Astrocyte (in vitro differentiated cells and primary cell): Measurements from ENCODE around the gene CTNNA2. TPM values are rescaled to one million over a fixed set of nuclear protein-coding genes. Genes with fewer than 3 reads are reported as not detected.

ENCODE experiments used
- DNase-seq: peaks from one replicate; pipeline ENCODE4 v3.0.0-alpha.2; 2010; ENCODE audit warnings: low read depth
- FAIRE-seq: peaks from 2 replicates; lab custom pipeline; 2011; peaks lifted over from hg19 to GRCh38; lab: Jason Lieb, UNC
- H2AFZ ChIP-seq: 2 replicates; pipeline ENCODE4 v1.6.0; 2012; ENCODE audit warnings: low read depth, low read length, inconsistent platforms
- H3K27ac ChIP-seq: 2 replicates; pipeline ENCODE4 v1.5.1; 2011; ENCODE audit warnings: low read depth, low read length, inconsistent platforms
- H3K27me3 ChIP-seq: 2 replicates; pipeline ENCODE4 v1.6.0; 2011; ENCODE audit warnings: low read length, inconsistent platforms; ENCODE audit not compliant: insufficient read depth
- H3K36me3 ChIP-seq: 2 replicates; pipeline ENCODE4 v1.5.1; 2011; ENCODE audit warnings: low read length, inconsistent platforms; ENCODE audit not compliant: insufficient read depth
- H3K4me1 ChIP-seq: 2 replicates; pipeline ENCODE4 v1.5.1; 2011; ENCODE audit warnings: low read length, inconsistent platforms; ENCODE audit not compliant: insufficient read depth
- H3K4me2 ChIP-seq: 2 replicates; pipeline ENCODE4 v1.6.0; 2012; ENCODE audit warnings: low read length, inconsistent platforms
- H3K4me3 ChIP-seq: 2 replicates; pipeline ENCODE4 v1.5.1; 2011; ENCODE audit warnings: low read depth, mild to moderate bottlenecking, low read length, inconsistent platforms; ENCODE audit not compliant: insufficient read depth
- H3K79me2 ChIP-seq: 2 replicates; pipeline ENCODE4 v1.6.0; 2012; ENCODE audit warnings: mild to moderate bottlenecking, low read length, inconsistent platforms; ENCODE audit not compliant: insufficient read depth
- H3K9ac ChIP-seq: 2 replicates; pipeline ENCODE4 v1.6.0; 2012; ENCODE audit warnings: mild to moderate bottlenecking, low read length, inconsistent platforms
- H3K9me3 ChIP-seq: 2 replicates; pipeline ENCODE4 v1.5.1; 2012; ENCODE audit warnings: low read depth, mild to moderate bottlenecking, low read length, inconsistent platforms; ENCODE audit not compliant: insufficient read depth
- H4K20me1 ChIP-seq: 2 replicates; pipeline ENCODE4 v1.6.0; 2012; ENCODE audit warnings: low read length, inconsistent platforms; ENCODE audit not compliant: insufficient read depth
- H3K27ac Mint-ChIP-seq: one replicate; pipeline ENCODE4 v1.8.0; 2021; ENCODE audit warnings: mild to moderate bottlenecking, mixed read lengths; ENCODE audit not compliant: unreplicated experiment
- H3K27me3 Mint-ChIP-seq: one replicate; pipeline ENCODE4 v1.8.0; 2021; ENCODE audit warnings: low read depth, mixed read lengths; ENCODE audit not compliant: unreplicated experiment
- H3K36me3 Mint-ChIP-seq: one replicate; pipeline ENCODE4 v1.8.0; 2021; ENCODE audit warnings: low read depth, mixed read lengths; ENCODE audit not compliant: unreplicated experiment
- H3K4me1 Mint-ChIP-seq: one replicate; pipeline ENCODE4 v1.8.0; 2021; ENCODE audit warnings: low read depth, mixed read lengths; ENCODE audit not compliant: unreplicated experiment
- H3K4me3 Mint-ChIP-seq: one replicate; pipeline ENCODE4 v1.8.0; 2021; ENCODE audit warnings: mild to moderate bottlenecking, moderate library complexity, mixed read lengths; ENCODE audit not compliant: unreplicated experiment
- H3K9me3 Mint-ChIP-seq: one replicate; pipeline ENCODE4 v1.8.0; 2021; ENCODE audit warnings: mild to moderate bottlenecking, mixed read lengths; ENCODE audit not compliant: unreplicated experiment
- EZH2 ChIP-seq: IDR thresholded peaks from 2 replicates; pipeline ENCODE4 v1.6.1; 2012; ENCODE audit warnings: mild to moderate bottlenecking, low read length, inconsistent platforms; ENCODE audit not compliant: insufficient read depth
- total RNA-seq: library from RNA; stranded (reverse); gene quantifications from 2 replicates; pipeline ENCODE4 v1.2.1, GENCODE V29; 2021
- TF ChIP-seq, protein P1 (sequence below): IDR thresholded peaks from 2 replicates; pipeline ENCODE4 v1.5.1; 2011; ENCODE audit warnings: low read depth, mild to moderate bottlenecking, inconsistent platforms, low read length, moderate library complexity; ENCODE audit not compliant: insufficient read depth

CTNNA2 gene
- total RNA-seq, 1 donor from 2014 or later, result 3.9 TPM

DNA sequence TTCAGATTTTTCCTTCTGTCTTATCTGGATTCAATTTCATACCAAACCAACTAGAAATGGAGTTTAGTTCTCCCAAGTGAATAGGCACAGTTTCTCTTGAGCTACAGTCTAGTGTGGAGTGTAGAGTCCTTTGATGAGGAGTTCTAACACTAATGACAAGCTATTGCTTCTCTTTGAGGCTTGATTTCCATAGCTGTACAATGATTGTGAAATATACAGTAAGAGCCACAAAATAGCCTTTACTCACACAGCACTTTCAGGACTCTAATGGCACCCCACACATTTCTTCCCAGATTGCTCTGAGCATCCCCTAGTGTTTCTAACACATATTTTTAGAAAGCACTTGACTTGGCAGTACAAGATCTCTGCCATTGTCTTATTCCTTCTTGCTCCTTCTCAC is 638.4 kb downstream of the CTNNA2 start:
- no peak for FAIRE-seq
- H3K36me3 ChIP-seq, result no peaks in the 10 kb centered on the region
- H3K4me3 ChIP-seq, result no peak overlapping the region
- no peak overlapping the region for H3K9ac ChIP-seq
- Mint-ChIP-seq H3K27me3 (peaks cover 5% of the 10 kb centered on the region), H3K27ac (no peak overlapping the region), H3K36me3 (no peaks in the 10 kb centered on the region), H3K4me3 (no peak overlapping the region), H3K4me1 (no peaks in the 10 kb centered on the region), H3K9me3 (no peaks in the 10 kb centered on the region)
- H4K20me1 ChIP-seq, result no peaks in the 10 kb centered on the region
- TF ChIP-seq, protein P1, sequence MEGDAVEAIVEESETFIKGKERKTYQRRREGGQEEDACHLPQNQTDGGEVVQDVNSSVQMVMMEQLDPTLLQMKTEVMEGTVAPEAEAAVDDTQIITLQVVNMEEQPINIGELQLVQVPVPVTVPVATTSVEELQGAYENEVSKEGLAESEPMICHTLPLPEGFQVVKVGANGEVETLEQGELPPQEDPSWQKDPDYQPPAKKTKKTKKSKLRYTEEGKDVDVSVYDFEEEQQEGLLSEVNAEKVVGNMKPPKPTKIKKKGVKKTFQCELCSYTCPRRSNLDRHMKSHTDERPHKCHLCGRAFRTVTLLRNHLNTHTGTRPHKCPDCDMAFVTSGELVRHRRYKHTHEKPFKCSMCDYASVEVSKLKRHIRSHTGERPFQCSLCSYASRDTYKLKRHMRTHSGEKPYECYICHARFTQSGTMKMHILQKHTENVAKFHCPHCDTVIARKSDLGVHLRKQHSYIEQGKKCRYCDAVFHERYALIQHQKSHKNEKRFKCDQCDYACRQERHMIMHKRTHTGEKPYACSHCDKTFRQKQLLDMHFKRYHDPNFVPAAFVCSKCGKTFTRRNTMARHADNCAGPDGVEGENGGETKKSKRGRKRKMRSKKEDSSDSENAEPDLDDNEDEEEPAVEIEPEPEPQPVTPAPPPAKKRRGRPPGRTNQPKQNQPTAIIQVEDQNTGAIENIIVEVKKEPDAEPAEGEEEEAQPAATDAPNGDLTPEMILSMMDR, result no peak
- no peak for TF ChIP-seq EZH2
- H3K9me3 ChIP-seq, result no peaks in the 10 kb centered on the region
- H3K27ac ChIP-seq, result no peak overlapping the region
- no peaks in the 10 kb centered on the region for H3K79me2 ChIP-seq
- no peak overlapping the region for H3K4me2 ChIP-seq
- H3K4me1 ChIP-seq, result no peaks in the 10 kb centered on the region
- no peak for DNase-seq
- no peaks in the 10 kb centered on the region for H3K27me3 ChIP-seq
- no peak overlapping the region for H2AFZ ChIP-seq

DNA sequence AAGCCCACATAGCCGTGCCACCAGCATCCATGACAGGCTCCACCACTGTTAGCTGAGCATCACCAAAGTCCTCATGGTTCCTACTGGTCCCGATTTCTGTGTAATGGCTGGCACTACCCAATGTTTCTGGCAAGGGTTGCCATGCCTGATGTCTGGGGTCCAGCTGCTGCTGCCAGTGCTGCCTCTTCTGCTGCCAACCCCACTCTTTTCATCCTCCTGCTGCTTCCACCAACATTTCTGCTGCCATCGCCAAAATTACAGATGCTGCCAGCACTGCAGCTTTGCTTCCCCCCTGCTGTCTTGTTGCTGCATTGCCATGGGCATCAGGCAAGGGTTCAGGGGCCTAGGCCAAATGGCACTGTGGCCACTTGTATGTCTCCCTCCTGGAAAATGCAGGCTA is 638.8 kb downstream of the CTNNA2 start:
- H3K9ac ChIP-seq, result no peak overlapping the region

DNA sequence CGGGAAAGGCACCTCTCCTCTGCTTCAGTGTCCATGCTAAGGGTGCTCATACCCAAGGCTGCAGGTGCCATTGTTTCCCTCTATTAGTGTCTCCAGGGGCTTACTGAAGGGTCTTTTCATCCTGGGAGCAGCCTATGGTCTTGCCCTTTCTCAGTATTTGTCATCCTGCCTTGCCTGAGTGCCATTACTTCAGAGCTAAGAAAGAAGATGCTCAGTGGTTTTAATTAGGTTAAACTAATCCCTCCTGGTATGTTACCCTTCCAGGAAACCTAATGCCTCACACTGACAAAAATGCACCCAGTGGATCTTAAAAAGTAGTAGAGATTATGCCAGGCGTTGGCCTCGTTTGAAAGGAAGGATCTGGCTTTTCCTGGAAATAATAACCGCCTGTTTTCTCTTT is 640.3 kb downstream of the CTNNA2 start:
- no peaks in the 10 kb centered on the region for H3K9me3 Mint-ChIP-seq
- H3K4me1 Mint-ChIP-seq, result no peaks in the 10 kb centered on the region

More for the DNA sequence above, 638.8 kb downstream of the CTNNA2 start:
- H3K36me3 Mint-ChIP-seq, result no peaks in the 10 kb centered on the region
- no peaks in the 10 kb centered on the region for H4K20me1 ChIP-seq
- no peaks in the 10 kb centered on the region for H3K27me3 ChIP-seq
- H3K79me2 ChIP-seq, result no peaks in the 10 kb centered on the region
- H3K27me3 Mint-ChIP-seq, result peaks cover 5% of the 10 kb centered on the region
- FAIRE-seq (no peak), DNase-seq (no peak)
- no peak overlapping the region for H3K27ac ChIP-seq
- no peaks in the 10 kb centered on the region for H3K9me3 Mint-ChIP-seq
- TF ChIP-seq, protein P1, result no peak
- no peak for TF ChIP-seq EZH2
- no peaks in the 10 kb centered on the region for H3K9me3 ChIP-seq
- no peak overlapping the region for H3K4me3 ChIP-seq
- H3K4me1 ChIP-seq, result no peaks in the 10 kb centered on the region
- no peaks in the 10 kb centered on the region for H3K4me1 Mint-ChIP-seq
- H3K27ac Mint-ChIP-seq, result no peak overlapping the region
- H3K4me2 ChIP-seq, result no peak overlapping the region
- no peaks in the 10 kb centered on the region for H3K36me3 ChIP-seq
- no peak overlapping the region for H2AFZ ChIP-seq
- no peak overlapping the region for H3K4me3 Mint-ChIP-seq

More for the DNA sequence above, 640.3 kb downstream of the CTNNA2 start:
- Mint-ChIP-seq H3K27me3 (peaks cover 5% of the 10 kb centered on the region), H3K27ac (no peak overlapping the region), H3K4me3 (no peak overlapping the region), H3K36me3 (no peaks in the 10 kb centered on the region)
- H3K27me3 ChIP-seq, result no peaks in the 10 kb centered on the region
- no peak overlapping the region for H3K4me2 ChIP-seq
- H2AFZ ChIP-seq, result no peak overlapping the region
- TF ChIP-seq, protein P1, result no peak
- no peak for TF ChIP-seq EZH2
- no peaks in the 10 kb centered on the region for H3K79me2 ChIP-seq
- no peak for DNase-seq
- no peak overlapping the region for H3K4me3 ChIP-seq
- H4K20me1 ChIP-seq, result no peaks in the 10 kb centered on the region
- no peak overlapping the region for H3K27ac ChIP-seq
- H3K36me3 ChIP-seq, result no peaks in the 10 kb centered on the region
- FAIRE-seq, result no peak
- H3K4me1 ChIP-seq, result no peaks in the 10 kb centered on the region
- no peaks in the 10 kb centered on the region for H3K9me3 ChIP-seq
- H3K9ac ChIP-seq, result no peak overlapping the region
